MM.1S (cell line): ENCODE results near the gene CPLX1.

Experiments
- CTCF ChIP-seq: fragments of 300-600 bp; sonication (generic); IDR thresholded peaks from 2 replicates; pipeline ENCODE4 v1.5.1; 2016; ENCODE audit warnings: antibody characterized with exemption, low read length, mixed read lengths
- EZH2 ChIP-seq: fragments of 300-600 bp; sonication (generic); optimal IDR thresholded peaks from 2 replicates; pipeline ENCODE3; 2017; ENCODE audit warnings: low read depth, mild to moderate bottlenecking, antibody characterized with exemption, low read length, mixed read lengths
- EZH2phosphoT487 ChIP-seq: fragments of 300-600 bp; sonication (generic); IDR thresholded peaks from 2 replicates; pipeline ENCODE4 v1.6.1; 2018; ENCODE audit warnings: antibody characterized with exemption, low read length

- no peak for TF ChIP-seq CTCF
- no peak for TF ChIP-seq EZH2
- TF ChIP-seq EZH2phosphoT487 = no peak
Observed at GRCh38 chr4:804804-805203, 21.1 kb downstream of the CPLX1 start.
